GM18868 (cell line): ENCODE data around the gene C1QC.

Experiments used
- ATAC-seq: cut with Tn5 transposase; IDR thresholded peaks from one replicate; pipeline ENCODE4 v1.9.1; 2021; ENCODE audit warnings: mild to moderate bottlenecking, moderate library complexity; ENCODE audit not compliant: unreplicated experiment

C1QC gene

DNA sequence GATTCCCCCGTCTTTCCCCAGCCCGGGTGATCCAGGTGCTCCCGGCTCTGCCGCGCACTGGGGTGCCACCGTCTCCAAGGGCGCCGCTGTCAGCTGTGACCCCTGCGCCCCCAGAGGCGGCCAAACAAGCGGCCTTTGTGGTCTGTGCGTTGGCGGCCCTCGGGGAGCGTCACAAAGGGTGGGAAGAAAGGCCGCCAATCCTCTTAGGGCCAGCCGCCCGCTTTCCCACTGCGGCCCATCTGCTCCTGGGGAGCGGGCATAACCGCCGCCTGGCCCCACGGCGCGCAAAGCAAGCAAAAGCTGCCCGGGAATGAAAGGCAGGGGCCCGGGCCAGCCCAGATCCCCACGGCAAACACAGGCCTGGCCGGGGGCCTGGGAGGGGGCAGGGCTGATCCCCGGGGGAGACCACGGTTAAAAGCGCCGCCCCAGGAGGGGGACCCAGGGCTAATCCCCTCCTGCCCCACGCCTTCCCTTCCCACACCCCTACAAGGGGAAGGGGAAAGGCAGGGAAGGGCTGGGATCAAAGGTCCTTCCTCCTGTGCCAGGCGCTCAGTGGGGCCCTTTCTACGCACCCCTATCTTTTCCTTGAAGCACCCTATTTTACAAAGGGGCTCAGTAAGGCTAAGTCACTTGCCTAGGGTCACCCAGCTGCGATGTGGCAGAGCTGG is 33.6 kb downstream of the C1QC start:
- ATAC-seq: no peak

DNA sequence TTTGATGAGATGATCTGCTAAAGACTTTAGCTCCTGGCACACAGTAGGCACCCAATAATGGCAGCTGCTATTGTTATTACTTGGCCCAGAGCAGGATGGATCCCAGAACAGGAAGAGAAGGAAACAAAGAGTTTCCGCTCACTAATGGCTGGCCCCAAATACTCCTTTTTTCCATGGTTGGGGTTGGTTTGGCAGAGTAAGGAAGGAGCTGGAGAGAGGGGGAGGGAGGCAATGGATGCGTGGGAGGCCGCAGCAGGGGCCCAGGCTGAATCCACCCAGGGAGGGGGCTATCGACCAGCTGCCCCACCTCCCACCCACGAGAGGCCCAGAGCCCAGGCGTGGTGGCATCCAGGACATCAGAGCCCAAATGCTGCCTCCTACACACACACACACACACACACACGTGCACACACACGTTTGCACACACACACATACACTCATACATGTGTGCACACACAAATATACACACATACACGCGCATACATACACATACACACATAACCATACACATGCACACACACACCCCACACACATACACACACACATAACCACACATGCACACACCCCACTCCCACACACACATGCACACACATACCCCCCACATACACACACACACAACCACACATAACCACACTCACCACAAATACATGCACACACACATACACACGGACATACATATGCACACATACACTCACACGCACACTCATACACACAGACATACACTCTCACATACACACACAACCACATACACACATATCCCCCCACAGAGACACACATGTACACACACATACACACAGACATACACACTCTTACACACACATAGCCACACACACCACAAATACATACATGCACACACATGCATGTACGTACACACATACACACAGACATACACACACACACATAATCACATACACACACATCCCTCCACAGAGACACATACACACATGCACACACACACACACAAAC is 34.8 kb downstream of the C1QC start:
- ATAC-seq: no peak

DNA sequence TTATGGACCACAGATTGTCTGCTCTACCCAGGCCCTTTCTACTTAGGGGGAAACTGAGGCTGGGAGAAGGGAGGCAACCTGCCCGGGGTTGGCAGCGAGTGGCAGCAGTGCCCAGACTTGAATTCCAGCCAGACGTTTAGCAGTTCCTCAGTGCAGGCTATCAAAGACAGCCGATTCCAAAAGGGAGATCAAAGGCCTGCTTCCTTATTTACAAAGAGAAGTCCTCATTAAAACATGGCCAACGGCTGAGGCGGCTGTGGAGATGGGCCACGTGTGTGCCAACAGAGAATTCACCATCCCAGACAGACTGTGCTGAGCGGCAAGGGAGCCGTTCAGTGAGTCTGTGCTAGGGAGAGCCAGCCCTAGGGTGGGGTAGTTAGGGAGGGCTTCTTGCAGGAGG is 37.3 kb downstream of the C1QC start:
- no peak for ATAC-seq

DNA sequence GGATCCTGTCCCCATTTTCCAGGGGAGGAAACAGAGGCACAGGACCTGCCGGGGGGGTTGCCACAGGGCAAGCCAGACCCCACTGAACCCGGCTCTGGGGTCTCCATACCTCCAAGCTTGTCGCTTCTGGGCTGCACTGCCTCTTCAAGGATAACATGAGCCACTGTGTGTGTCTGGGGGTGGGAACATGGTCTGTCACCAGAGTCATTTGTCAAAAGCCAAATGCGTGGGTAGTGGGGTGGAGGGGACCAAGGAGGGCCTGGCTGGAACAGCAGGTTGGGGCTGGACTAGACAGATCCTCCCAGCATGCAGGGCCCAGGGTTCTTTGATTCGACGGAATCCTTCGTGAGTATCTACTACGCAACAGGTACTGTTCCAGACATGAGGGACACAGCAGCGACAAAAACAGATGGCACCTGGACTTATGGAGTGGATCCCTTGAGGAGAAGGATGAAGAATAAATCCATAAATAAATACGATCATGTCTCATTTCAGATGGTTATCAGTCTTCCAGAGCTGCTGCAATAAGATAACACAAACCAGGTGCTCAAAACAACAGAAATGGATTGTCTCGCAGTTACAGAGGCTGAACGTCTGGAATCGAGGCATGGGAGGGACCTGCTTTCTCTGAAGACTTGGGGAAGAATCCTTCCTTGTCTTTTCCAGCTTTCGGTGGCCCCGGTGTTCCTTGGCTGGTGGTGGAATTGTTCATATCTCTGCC is 38.3 kb downstream of the C1QC start:
- ATAC-seq: no peak

DNA sequence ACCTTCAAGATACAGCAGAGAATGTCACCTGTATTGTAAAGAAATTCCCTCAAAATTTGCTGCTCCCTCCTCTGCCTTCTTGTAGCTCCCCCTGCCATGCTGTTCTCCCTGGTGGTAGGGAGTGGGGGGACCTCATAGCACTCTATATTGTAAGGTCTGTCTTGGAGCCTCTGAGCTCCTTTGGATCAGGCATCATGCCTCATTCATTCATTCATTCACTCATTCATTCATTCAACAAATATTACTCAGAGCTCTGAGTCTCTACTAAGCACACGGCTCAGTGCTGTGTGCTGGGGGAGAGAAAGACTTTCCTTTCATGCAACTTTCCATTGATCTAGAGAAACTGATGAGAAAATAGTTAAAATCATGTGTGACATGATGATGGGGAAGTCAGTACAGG is 40.1 kb downstream of the C1QC start:
- ATAC-seq: no peak

DNA sequence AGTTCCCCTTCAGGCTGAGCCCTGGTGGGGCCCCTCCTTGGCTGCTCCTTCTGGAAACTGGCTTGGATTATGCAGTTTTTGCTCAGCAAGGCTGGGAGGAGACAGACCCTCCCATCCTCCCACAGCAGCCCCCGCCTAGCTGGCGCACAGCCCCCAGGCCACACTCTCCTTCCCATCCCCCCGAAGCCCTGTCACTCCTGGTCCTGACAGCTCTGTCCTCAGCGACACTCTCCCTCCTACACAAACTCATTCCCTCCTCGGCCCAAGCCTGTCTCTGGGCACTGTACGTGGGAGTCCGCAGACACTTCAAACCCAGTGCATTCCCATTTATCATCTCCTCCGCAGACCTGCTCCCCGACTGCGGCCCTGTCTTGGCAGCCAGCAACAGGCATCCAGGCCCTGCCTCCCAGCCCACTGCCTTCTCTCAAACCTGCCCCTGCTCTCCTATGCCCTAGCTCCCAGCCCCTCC is 42.2 kb downstream of the C1QC start:
- ATAC-seq: no peak

DNA sequence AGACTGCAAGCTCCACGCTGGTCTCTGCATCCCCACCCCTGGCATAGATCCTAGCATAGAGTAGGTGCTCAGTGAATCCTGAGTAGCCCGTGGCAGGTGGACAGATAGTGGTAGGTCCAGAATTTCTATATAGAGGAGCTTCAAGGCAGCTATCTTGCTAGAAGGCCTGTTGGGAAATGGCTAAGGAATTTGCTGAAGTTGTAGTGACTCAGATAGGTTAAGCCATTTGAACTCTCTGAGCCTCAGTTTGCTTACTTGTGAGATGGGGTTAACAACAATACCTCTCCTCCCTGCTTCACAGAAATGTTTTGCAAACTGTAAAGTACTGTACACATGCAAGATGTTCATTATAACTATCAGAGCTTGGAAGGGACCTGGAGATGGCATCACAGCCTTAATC is 43.8 kb downstream of the C1QC start:
- ATAC-seq: no peak

DNA sequence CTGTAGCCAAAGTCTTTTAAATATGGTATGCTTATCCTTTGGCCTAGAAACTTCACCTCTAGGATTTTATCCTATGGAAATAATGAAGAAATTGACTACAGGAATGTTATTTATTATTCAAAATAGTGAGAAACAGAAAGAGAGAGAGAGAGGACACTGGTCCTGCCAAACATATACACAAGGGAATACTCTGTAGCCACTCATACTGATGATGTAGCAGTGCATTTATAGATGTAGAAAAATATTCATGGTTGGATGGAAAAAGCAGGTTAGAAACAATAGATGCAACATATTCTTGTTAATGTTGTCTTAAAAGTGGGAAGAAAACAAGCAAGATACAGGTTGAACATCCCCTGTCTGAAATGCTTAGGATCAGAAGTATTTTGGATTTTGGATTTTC is 45.0 kb downstream of the C1QC start:
- no peak for ATAC-seq

DNA sequence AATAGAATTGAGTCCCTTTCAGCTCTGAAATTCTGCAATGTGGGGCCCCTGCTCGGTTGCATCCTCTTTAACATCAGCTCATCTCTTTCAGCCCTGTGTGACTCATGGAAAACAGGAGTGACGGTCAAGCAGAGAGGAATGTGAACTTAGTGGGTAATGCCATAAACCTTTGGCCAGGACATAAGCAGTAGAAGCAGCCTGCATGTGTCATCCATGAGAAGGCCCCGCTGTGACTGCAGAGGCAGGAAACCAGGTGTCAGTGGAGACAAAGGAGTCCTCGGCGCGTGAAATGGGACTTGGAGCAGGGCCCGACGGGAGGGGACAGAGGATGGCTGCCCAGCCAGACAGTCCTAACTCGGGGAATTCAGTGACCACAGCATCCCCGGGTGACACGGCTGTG is 46.1 kb downstream of the C1QC start:
- ATAC-seq: no peak

DNA sequence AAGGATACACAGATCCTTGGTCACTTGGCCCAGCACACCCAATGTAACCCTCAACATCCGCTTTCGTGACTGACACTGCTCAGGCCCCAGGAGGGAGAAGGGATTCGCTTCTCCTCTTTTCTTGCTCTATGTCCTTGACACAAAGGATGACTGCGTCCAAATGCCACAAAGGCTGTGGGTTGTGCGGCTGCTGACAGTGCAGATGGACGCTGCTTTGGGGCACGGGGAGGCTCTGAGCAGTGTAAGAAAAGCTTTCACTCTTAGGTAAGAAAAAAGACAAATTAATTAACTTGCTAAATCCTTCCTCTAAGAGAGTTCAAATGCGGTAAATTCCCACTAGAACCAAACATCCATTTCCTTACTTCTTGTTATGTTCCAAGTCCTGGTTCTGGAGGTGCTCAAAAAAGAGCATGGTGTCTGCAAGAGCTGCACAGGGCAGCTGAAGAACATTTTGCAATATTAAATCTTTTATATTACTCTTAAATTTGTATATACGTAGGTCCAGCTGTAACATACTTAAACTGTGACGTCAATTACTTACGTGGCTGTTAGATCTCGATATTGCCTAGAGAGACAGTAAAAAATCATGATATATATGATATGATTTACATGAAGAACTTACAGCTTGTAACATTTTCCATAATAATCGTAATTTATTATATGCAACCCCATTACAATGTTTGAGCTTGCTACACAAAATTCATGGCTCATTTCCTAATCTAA is 47.8 kb downstream of the C1QC start:
- no peak for ATAC-seq

DNA sequence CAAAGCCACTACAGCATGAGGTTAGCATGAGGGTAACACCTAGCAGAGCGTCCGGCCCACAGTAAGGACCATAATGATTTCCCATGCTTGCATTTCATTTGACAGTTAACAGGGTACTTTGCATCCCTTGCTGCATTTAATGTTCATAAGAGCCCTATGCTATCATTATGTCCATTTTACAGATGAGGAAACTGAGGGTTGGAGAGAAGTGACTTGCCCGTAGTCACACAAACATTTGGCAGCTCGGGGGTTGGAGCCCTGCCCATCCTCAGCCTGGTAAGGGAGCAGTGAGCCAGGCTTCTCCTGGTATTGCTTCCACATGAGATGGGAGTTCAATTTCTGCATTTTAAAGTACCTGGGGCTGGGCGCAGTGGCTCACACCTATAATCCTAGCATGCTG is 50.7 kb downstream of the C1QC start:
- no peak for ATAC-seq

DNA sequence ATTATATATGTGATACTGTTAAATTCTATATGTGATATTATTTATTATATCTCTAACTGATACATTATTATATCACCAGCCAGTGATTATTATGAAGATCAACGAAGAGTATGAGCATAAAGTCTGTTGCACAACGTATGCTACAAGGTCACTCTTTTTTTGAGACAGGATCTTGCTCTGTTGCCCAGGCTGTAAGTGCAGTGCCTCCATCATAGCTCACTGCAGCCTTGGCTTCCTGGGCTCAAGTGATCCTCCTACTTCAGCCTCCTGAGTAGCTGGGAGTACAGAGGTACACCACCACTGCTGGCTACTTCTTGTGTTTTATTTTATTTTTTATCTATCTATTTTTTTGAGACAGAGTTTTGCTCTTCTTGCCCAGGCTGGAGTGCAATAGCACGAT is 53.2 kb downstream of the C1QC start:
- ATAC-seq: no peak
